ENCODE data around the gene RPA4. TPM values are rescaled to one million over a fixed set of nuclear protein-coding genes. Genes with fewer than 3 reads are reported as not detected.

Gene RPA4
- total RNA-seq, 1 experiment from 2014 or later = 0.17 TPM

DNA sequence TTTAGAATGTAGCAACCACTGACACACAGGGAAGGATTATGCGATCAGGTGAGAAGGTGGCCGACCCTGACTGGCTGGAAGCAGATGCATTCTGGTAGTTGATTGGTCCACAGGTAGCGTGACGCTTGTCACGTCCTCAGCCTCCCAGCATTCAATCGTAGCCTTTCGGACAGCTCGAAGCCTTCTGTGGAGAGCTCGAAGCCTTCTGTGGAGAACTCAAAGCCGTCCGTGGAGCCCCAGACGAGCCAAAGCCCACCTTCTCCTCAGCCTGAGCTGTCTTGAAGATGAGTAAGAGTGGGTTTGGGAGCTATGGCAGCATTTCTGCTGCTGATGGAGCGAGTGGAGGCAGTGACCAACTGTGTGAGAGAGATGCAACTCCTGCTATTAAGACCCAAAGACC, 319 bp downstream of the RPA4 start:
- ATAC-seq (no peak), DNase-seq (ENCODE audit: low spot score) (no peak)
- H3K36me3 Mint-ChIP-seq = no peaks in the 10 kb centered on the region
- no peak overlapping the region for H3K27ac Mint-ChIP-seq
- H3K4me3 Mint-ChIP-seq = no peak overlapping the region
- no peaks in the 10 kb centered on the region for H3K9me3 Mint-ChIP-seq
- H3K27me3 Mint-ChIP-seq (ENCODE audit: low read depth) = no peaks in the 10 kb centered on the region
- ChIA-PET POLR2A (no interaction called here), CTCF (no interaction called here)
- TF ChIP-seq FOXJ3 (CRISPR knock-in tag; IDR thresholded peaks at IDR 0.05; ENCODE audit: borderline replicate concordance) = no peak
- TF ChIP-seq ZNF281 (CRISPR knock-in tag; IDR thresholded peaks at IDR 0.05) = no peak
- TF ChIP-seq NR1H2 (CRISPR knock-in tag; IDR thresholded peaks at IDR 0.05) = no peak
- TF ChIP-seq, protein P1, sequence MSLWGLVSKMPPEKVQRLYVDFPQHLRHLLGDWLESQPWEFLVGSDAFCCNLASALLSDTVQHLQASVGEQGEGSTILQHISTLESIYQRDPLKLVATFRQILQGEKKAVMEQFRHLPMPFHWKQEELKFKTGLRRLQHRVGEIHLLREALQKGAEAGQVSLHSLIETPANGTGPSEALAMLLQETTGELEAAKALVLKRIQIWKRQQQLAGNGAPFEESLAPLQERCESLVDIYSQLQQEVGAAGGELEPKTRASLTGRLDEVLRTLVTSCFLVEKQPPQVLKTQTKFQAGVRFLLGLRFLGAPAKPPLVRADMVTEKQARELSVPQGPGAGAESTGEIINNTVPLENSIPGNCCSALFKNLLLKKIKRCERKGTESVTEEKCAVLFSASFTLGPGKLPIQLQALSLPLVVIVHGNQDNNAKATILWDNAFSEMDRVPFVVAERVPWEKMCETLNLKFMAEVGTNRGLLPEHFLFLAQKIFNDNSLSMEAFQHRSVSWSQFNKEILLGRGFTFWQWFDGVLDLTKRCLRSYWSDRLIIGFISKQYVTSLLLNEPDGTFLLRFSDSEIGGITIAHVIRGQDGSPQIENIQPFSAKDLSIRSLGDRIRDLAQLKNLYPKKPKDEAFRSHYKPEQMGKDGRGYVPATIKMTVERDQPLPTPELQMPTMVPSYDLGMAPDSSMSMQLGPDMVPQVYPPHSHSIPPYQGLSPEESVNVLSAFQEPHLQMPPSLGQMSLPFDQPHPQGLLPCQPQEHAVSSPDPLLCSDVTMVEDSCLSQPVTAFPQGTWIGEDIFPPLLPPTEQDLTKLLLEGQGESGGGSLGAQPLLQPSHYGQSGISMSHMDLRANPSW (CRISPR knock-in tag; conservative IDR thresholded peaks at IDR 0.05; ENCODE audit: low read depth) = no peak
- peaks cover 2% of the 10 kb centered on the region; the same call in 1 of the 2 replicates for H3K4me1 Mint-ChIP-seq

DNA sequence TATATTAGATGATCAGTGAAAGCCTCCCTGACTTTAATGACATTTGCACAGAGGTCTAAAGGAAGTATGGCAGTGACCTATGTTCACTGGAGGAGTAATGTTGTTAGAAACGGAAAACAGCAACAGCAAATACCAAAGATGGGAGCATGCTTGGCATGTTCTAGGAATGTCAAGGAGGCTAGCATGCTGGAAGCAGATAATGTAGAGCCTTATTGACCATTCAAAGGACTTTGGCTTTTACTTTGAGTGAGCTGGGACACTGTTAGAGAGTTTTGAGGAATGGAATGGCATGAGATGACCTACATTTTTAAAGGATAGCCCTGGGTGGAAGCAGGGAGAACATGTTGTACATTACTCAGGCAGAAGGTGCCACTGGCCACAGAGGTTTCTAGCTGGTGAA, 6.0 kb downstream of the RPA4 start:
- H3K9me3 Mint-ChIP-seq = no peaks in the 10 kb centered on the region
- H3K4me3 Mint-ChIP-seq = no peak overlapping the region
- H3K27ac Mint-ChIP-seq = no peak overlapping the region
- POLR2A ChIA-PET = no interaction called here
- ATAC-seq (no peak), DNase-seq (ENCODE audit: low spot score) (no peak)
- peaks cover 2% of the 10 kb centered on the region; the same call in 1 of the 2 replicates for H3K4me1 Mint-ChIP-seq
- CTCF ChIA-PET = no interaction called here
- no peaks in the 10 kb centered on the region for H3K36me3 Mint-ChIP-seq
- no peaks in the 10 kb centered on the region for H3K27me3 Mint-ChIP-seq (ENCODE audit: low read depth)
- no peak for TF ChIP-seq CBFB (CRISPR knock-in tag; IDR thresholded peaks at IDR 0.05; ENCODE audit: low read depth)
- no peak for TF ChIP-seq ZSCAN18 (CRISPR knock-in tag; IDR thresholded peaks at IDR 0.05)
- no peak for TF ChIP-seq JAZF1 (CRISPR knock-in tag; IDR thresholded peaks at IDR 0.05)
- TF ChIP-seq NFATC4 (CRISPR knock-in tag; IDR thresholded peaks at IDR 0.05) = no peak
- no peak for TF ChIP-seq PREB (CRISPR knock-in tag; IDR thresholded peaks at IDR 0.05; ENCODE audit: borderline replicate concordance)
- no peak for TF ChIP-seq ERG (CRISPR knock-in tag; IDR thresholded peaks at IDR 0.05)
- no peak for TF ChIP-seq ZMAT4 (CRISPR knock-in tag; IDR thresholded peaks at IDR 0.05)
- TF ChIP-seq TP53 (CRISPR knock-in tag; IDR thresholded peaks at IDR 0.05) = no peak
- no peak for TF ChIP-seq NR2C2 (CRISPR knock-in tag; IDR thresholded peaks at IDR 0.05)
- no peak for TF ChIP-seq NR3C1 (CRISPR knock-in tag; conservative IDR thresholded peaks at IDR 0.05; ENCODE audit: low read depth)
- TF ChIP-seq, protein P2, sequence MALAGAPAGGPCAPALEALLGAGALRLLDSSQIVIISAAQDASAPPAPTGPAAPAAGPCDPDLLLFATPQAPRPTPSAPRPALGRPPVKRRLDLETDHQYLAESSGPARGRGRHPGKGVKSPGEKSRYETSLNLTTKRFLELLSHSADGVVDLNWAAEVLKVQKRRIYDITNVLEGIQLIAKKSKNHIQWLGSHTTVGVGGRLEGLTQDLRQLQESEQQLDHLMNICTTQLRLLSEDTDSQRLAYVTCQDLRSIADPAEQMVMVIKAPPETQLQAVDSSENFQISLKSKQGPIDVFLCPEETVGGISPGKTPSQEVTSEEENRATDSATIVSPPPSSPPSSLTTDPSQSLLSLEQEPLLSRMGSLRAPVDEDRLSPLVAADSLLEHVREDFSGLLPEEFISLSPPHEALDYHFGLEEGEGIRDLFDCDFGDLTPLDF (CRISPR knock-in tag; IDR thresholded peaks at IDR 0.05) = no peak
- TF ChIP-seq OVOL2 (CRISPR knock-in tag; IDR thresholded peaks at IDR 0.05; ENCODE audit: borderline replicate concordance) = no peak
